Uterus (tissue), 4 donors: ENCODE measurements around the gene MTMR6. TPM values are rescaled to one million over a fixed set of nuclear protein-coding genes. Genes with fewer than 3 reads are reported as not detected.
A peak's percentile ranks its signal among the peaks of the same experiment; 100 is the strongest.

Experiments
- DNase-seq, 2 donors: peaks; one replicate each; pipeline ENCODE4 v3.0.0-alpha.2; 2019 to 2020
- H3K27ac ChIP-seq, 2 donors: fragments of 200-600 bp; sonication (generic); 1 replicate in 1 of 2; 2 replicates in 1 of 2; pipeline ENCODE4 v1.5.1; 2016 to 2018
- H3K27me3 ChIP-seq, 2 donors: fragments of 200-600 bp; sonication (generic); one replicate each; pipeline ENCODE4 v1.5.1; 2018 to 2019; ENCODE audit warnings: control low read depth in 1 of 2
- H3K36me3 ChIP-seq, 2 donors: fragments of 200-600 bp; sonication (generic); one replicate each; pipeline ENCODE4 v1.5.1; 2019; ENCODE audit warnings: control low read depth in 1 of 2
- H3K4me1 ChIP-seq, 2 donors: fragments of 200-600 bp; sonication (generic); one replicate each; pipeline ENCODE4 v1.5.1; 2018 to 2019; ENCODE audit warnings: control low read depth in 1 of 2
- H3K4me3 ChIP-seq, 2 donors: fragments of 200-600 bp; sonication (generic); 1 replicate in 1 of 2; 2 replicates in 1 of 2; pipeline ENCODE4 v1.5.1; 2018 to 2019; ENCODE audit warnings: mild to moderate bottlenecking in 1 of 2
- H3K9me3 ChIP-seq, 2 donors: fragments of 200-600 bp; sonication (generic); one replicate each; pipeline ENCODE4 v1.5.1; 2019; ENCODE audit warnings: control low read depth in 1 of 2
- CTCF ChIP-seq, 4 experiments: fragments of 200-600 bp in 2 of 4; fragments of 450-650 bp in 2 of 4; sonication (generic) in 2 of 4; IDR thresholded peaks; one replicate each; pipeline ENCODE4 v1.5.1; 2016 to 2019; ENCODE audit warnings: antibody characterized with exemption in 4 of 4, mild to moderate bottlenecking in 2 of 4, moderate library complexity in 1 of 4
- POLR2A ChIP-seq, 2 donors: fragments of 450-650 bp; IDR thresholded peaks; one replicate each; pipeline ENCODE4 v1.6.1; 2016; ENCODE audit warnings: antibody characterized with exemption in 2 of 2, mild to moderate bottlenecking in 1 of 2, moderate library complexity in 1 of 2
- intact Hi-C: fragments of 100-400 bp; cut with DNase I; formaldehyde crosslinking; loops from one replicate; pipeline ENCODE4 v1.15.1; 2023; ENCODE audit warnings: low total_unique reads
- total RNA-seq, 4 donors: library from RNA; depleted of rRNA in 3 of 4; stranded (reverse); fragments of >200 nt in 3 of 4; gene quantifications; one replicate each; pipeline versions ENCODE4 v1.1.0 to v1.2.4, GENCODE V29; 2014 to 2023
- donor health status: DM: yes; HTN: yes; CAD: no.

The MTMR6 gene
- total RNA-seq, 4 donors from 2014 or later, result 10.0 to 36.4 (median 27.3) TPM

- Histone ChIP-seq H3K9me3 (no peaks in the 10 kb centered on the region), H3K36me3 (no peaks in the 10 kb centered on the region), H3K4me3 (peak within 1 kb of the TSS; percentile 65 to 73), H3K27me3 (no peaks in the 10 kb centered on the region), H3K27ac (peak within 1 kb of the TSS; percentile 88 to 92), H3K4me1 (peaks cover 0 to 7% of the 10 kb centered on the region in 2 donors)
- intact Hi-C loops, result no loop called here
- DNase-seq, result peak; percentile 93
- peak; percentile 82 to 83 for TF ChIP-seq POLR2A (IDR thresholded peaks at IDR 0.05)
- TF ChIP-seq CTCF (IDR thresholded peaks at IDR 0.05), result peak in 2 of 4 experiments; percentile 9 to 53
These were observed 14.2 kb upstream of the MTMR6 start, which contains the start of gene NUP58 for GRCh38 chr13:25301347-25302113. Gene NUP58 (plus strand): TSS chr13:25301625. CDS start chr13:25301774, 149 bp downstream.

DNA sequence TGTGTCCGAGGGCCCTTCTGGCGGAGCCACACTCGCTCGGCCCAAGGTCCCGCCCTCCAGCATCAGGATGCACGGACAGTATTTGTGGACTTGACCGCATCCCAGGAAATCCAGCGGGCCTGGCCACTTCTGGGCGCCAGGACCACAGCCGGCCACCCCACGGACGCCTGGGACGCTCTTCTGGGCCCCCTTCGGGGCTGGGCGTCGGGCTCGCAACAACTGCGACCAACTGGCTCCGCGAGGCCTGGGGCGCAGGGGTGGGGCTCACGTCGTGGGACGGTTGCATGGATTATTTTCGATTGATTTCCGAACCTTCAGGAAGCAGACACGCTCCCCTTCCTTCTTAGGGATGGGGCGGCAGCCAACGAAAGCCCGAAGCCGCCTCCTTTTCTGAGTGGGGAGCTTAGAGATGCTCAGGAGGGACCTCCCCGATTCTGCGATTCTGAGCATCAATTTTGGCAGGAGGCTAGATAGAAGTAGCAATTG is 13.6 kb upstream of the MTMR6 start:
- peak overlapping the region; percentile 88 to 92 for H3K27ac ChIP-seq
- intact Hi-C loops, result no loop called here
- TF ChIP-seq POLR2A (IDR thresholded peaks at IDR 0.05) (no peak), CTCF (IDR thresholded peaks at IDR 0.05) (no peak)
- H3K9me3 ChIP-seq, result no peaks in the 10 kb centered on the region
- H3K27me3 ChIP-seq, result no peaks in the 10 kb centered on the region
- H3K4me1 ChIP-seq, result peaks cover 0 to 7% of the 10 kb centered on the region in 2 donors
- no peaks in the 10 kb centered on the region for H3K36me3 ChIP-seq
- DNase-seq, result peak; percentile 28 to 36
- H3K4me3 ChIP-seq, result peak overlapping the region; percentile 65 to 73

DNA sequence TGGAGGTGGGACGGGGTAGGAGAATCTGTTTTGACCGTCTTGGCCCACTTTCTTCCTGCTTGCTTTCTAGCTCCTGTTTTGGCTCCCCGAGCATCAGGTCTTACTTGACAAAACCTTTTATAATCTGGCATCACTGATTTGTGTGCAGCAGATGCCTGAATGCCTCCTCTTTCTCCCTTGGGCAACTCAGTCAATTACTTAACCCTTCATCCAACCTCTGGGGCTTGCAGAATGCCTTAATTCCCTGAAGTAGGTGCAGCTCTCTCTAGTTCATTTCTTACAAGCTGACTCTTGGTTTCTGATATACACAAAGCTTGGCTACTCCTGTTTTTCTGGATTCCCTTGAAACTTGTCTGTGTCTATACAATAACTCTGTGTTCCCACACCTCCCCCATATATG is 8.4 kb upstream of the MTMR6 start:
- Histone ChIP-seq H3K4me3 (no peak overlapping the region), H3K27ac (no peak overlapping the region), H3K27me3 (no peaks in the 10 kb centered on the region), H3K9me3 (no peaks in the 10 kb centered on the region), H3K4me1 (no peaks in the 10 kb centered on the region), H3K36me3 (no peaks in the 10 kb centered on the region)
- no peak for DNase-seq
- no peak for TF ChIP-seq POLR2A (IDR thresholded peaks at IDR 0.05)
- no peak for TF ChIP-seq CTCF (IDR thresholded peaks at IDR 0.05)
- intact Hi-C loops, result no loop called here

- Histone ChIP-seq H3K4me3 (no peak overlapping the region), H3K4me1 (no peaks in the 10 kb centered on the region), H3K27ac (no peak overlapping the region), H3K27me3 (no peaks in the 10 kb centered on the region), H3K36me3 (no peaks in the 10 kb centered on the region), H3K9me3 (no peaks in the 10 kb centered on the region)
- DNase-seq, result no peak
- intact Hi-C loops, result no loop called here
- TF ChIP-seq CTCF (IDR thresholded peaks at IDR 0.05) (no peak), POLR2A (IDR thresholded peaks at IDR 0.05) (no peak)
These were observed 7.9 kb upstream of the MTMR6 start for GRCh38 chr13:25295228-25295627.

- Histone ChIP-seq H3K4me3 (no peak overlapping the region), H3K4me1 (no peaks in the 10 kb centered on the region), H3K36me3 (no peaks in the 10 kb centered on the region), H3K9me3 (no peaks in the 10 kb centered on the region), H3K27ac (no peak overlapping the region), H3K27me3 (no peaks in the 10 kb centered on the region)
- DNase-seq, result no peak
- intact Hi-C loops, result no loop called here
- TF ChIP-seq POLR2A (IDR thresholded peaks at IDR 0.05) (no peak), CTCF (IDR thresholded peaks at IDR 0.05) (no peak)
These were observed 5.0 kb upstream of the MTMR6 start for GRCh38 chr13:25292301-25292700.
